NCI-H1694 treated with DMSO at 0.1 percent for 48 hours (cell line): ENCODE data around the gene GAD1.

Experiments used
- DNase-seq: peaks from one replicate; lab custom pipeline; 2025; lab: John Stamatoyannopoulos, UW

Gene GAD1

DNA sequence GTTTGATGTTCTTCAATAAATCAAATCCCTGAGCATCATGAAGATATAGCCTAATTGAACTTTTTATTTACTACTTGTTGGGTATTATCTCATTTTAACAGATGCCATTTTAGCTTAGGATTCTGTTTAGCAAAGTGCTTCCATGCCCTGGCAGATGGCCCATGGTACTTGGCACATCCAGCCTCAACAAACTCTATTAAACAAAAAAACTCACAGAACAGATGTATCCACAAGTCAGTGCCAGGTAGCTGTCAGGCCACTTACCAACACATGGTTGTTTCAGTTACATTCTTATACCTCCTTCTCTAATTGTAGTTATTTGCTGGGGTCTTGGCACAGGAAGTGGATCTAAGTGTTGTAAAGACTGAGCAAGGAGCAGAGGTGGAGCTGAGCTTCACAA is 29.6 kb downstream of the GAD1 start:
- peak; percentile 94 for DNase-seq

DNA sequence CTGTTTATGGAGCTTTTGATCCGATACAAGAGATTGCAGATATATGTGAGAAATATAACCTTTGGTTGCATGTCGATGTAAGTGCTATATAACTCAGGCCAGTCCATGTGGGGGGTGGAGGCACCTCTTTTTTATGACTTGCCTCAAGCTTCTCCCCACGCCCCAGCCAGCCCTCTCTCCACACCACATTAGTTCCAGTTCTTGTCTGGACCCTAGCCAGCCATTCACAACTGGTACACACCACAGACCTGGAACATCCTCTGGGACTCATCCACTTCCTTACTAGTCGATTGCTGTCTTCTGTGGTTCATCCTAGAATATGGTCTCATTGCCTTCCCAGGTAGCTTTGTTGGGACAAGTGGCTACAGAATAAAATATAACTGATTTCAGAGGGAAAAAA is 31.0 kb downstream of the GAD1 start:
- no peak for DNase-seq

DNA sequence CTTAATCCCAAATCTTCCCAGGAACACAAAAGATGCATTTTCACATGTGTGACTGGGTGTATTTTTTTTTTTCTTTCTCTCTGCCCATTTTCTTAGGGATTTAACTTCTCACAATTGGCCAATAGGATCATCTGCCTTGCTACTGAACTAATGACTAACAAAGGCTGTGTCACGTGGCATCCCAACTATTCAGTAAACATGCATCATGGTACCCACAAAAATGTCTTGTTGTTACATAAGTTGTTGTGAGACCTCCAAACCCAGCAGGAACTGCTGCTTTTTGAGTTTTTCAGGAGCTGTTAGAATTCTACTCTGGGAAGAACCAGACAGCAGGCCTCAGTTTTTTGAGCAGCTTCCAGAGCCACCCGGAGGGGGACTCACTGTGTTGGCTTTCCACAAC is 31.9 kb downstream of the GAD1 start:
- no peak for DNase-seq

DNA sequence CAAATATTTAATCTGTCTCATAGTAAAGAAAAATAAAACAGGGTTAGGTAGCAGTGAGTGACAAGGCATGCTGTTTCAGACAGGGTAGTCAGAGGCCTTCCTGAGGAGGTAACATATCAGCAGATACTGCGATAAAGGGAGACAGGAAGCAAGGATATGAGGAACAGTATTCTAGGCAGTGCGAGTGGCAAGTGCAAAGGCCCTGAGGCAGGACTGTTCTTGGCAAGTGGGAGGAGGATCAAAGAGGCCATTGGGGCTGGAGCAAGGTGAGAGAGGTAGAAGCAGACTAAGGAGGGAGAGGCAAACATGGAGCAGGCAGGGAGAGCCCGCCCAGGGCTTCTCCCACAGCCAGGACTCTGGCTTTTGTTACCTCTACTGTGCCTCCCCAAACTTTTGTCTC is 33.6 kb downstream of the GAD1 start:
- no peak for DNase-seq

DNA sequence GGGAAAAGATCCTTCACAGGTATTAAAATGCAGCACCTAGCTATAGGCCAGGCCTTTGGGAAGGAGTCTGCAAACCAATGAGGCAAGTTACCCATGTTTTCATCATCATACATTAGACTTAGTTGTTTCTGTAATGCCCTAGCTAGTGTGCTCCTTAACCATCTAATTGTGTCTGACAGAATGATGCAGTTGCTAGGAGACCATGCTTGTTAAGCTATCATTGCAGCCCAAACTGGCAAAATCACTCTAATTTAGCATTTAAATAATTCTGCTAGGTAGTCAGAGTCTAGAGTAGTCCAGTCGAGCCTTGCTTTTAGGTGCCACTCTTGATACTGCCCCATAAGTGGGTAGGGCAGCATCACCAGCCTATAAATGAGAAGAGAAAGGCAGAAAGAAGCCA is 34.9 kb downstream of the GAD1 start:
- DNase-seq: no peak

DNA sequence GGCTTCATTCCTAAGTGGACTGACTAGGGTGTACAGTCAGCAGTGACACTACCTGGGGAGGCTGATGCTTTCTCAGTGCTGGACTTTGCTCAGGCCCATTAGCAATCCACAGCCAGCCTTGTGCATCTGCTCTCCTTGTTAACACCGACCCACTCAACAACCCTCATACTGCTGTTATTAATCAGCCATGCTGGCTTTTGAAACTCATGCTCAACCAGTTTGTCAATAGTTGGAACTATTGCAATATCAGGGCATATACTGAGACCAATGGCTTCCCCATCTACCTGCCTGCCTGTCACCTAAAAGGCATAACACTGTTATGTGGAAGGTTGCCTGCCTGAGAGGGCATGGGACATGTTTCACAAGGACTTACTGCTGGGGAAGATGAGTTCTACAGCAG is 39.4 kb downstream of the GAD1 start:
- DNase-seq: no peak

DNA sequence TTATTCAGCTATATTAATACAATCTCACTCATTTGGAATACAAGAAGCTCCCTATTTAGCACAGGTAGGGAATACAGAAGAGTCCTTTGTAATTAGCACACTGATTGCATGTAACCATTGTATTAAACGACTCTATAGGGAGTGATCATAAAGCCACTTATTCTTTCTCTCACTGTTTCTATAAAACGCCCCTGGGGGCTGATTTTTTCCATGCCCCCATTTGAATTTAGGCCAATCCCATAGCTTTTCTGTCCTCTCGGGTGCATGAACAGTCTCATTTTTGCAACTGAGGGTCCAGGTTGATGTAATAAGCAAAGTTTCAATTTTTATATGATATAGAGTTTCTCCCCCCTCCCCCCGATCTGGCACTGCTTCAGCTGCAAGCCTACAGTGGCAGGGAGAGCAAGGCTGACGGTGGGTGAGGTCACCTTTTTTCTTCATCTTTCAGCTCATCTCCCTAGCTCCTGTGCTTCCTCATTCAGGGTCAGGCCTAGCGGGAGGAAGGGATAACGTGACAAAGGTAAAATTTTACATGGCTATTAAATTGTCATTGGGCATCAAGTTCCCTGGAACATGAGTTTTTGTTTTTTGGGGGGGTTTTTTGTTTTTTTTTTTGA is 45.7 kb downstream of the GAD1 start:
- no peak for DNase-seq

DNA sequence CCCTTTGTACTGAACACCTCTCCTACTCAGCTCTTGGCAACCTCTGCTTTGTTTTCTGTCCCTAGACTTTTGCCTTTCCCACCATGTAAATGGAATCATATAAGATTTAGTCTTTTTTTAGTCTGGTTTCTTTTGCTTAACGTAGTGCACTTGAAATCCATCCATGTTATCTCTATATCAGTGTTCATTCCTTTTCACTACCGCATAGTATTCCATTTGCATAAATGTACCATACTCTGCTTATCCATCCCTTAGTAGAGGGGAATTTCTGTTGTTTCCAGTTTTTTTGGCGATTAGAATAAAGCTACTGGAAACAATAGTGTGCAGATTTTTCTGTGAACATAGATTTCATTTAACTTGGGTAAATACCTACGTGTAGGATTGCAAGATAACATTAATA is 46.4 kb downstream of the GAD1 start:
- DNase-seq: no peak

DNA sequence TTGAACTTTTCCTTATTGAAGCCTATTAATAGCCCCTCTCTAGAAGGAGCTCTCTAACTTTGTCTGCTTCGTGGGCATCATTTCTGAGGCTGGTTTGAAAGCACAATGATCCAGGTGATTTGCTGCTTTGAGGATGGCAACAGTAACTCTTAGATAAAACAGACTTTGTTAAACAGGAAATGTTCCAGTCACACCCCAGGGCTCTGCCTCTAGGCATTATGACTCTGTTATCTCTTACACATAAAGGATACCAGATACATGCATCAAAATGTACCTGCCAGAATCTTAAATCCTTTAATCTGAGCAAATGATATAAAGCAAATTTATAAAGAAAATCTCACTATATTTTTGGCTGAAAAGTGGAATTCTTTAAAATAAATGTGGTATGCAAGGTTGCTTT is 52.3 kb downstream of the GAD1 start:
- no peak for DNase-seq

DNA sequence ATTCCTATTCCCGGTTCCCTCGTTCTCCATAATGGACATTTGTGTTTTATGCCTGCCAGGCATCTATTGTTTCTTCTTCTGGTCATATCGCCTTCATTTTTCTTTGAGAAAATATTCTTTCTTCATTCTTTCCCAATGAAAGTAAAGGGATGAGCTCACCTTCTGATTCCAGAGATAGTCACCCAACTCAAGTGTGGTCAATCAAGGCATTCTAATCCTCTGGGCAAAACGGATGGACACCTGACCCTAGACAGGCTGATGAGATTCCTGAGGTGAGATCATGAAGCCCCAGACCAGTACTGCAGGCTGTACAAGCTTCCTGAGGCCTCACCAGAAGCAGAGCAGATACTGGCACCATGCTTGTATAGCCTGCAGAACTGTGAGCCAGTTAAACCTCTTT is 52.8 kb downstream of the GAD1 start:
- DNase-seq: no peak

DNA sequence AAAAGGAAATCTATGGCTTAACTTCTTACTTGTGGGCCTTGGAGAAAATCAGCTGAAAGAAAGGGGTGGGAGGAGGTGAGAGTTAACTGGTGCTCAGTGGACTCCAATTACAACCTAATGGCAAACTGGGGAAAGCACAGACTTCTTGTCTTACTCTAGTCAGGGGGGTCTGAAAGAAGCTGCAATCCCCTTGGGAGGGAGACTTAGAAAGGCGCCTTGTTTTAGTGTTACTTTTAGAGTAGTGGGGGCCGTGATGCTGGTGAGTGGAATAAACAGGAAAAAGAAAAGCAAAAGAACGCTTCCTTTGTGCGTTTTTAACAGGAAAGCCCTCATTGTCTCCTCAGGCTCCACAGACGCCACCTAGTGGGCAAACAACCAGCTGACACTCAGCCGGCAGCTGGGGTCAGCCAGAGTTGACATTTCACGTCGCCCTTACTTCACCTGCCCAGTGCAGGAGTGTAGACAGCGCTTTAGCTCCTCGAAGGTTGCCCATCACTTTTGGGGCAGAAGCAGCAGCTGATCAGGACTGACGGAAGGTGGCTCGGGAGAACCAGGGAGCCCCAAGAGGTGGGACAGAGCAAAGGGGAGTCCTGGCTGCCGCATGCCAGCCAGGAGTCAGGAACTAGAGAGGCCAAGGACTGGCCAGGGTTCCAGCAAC is 56.5 kb downstream of the GAD1 start:
- DNase-seq: peak; percentile 71

DNA sequence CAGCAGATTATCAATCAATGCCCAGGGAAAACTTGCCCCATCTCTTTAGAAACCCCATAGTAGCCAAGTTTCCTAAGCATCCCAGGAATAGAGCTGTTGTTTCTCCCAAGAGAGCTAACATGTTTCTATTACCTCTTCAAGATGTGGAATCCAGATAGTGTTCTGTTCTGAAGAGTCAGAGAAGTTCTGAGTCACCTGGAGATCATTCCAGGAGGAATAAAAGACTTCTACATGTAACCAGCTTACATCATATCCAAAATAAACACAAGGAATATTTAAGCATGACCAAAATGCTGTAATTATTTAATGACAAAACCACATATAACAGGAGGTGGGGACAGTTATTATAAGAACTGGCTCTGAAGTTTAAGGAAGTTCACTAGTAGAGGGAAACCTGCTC is 61.4 kb downstream of the GAD1 start:
- no peak for DNase-seq

DNA sequence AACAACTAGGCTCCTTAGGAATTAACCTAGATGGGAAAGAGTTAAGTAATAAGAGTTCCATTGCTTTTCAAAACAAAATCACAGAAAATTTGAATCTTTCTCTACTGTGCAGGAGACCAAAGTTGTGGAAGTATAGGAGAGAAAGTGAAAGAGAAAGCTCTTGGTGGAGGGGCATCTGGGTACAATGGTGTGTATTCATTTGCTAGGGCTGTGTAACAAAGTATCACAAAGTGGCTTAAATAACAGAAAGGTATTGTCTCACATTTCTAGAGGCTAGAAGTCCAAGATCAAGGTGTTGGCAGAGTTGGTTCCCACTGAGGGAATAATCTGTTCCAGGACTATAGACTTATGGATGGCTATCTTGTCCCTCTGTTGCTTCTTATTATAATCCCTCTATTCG is 61.8 kb downstream of the GAD1 start:
- DNase-seq: no peak

DNA sequence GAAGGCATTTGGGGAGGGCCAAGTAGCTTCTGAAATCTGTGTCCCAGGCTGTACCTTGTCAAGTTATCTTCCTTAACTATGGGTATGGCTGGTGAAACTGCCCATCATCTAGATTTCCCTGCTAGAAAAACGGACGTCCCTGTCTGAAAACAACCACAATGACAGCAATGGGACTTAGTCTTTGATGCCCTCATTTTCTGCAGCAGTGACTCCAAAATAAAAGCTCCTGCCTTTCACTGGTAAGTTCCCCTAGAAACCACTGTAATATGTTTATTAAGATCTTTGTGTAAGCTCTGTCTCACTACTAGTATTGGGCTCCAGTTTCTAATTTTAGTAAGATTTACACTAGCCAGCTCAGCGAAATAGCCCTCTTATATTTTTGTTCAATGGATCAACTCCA is 65.2 kb downstream of the GAD1 start:
- no peak for DNase-seq

DNA sequence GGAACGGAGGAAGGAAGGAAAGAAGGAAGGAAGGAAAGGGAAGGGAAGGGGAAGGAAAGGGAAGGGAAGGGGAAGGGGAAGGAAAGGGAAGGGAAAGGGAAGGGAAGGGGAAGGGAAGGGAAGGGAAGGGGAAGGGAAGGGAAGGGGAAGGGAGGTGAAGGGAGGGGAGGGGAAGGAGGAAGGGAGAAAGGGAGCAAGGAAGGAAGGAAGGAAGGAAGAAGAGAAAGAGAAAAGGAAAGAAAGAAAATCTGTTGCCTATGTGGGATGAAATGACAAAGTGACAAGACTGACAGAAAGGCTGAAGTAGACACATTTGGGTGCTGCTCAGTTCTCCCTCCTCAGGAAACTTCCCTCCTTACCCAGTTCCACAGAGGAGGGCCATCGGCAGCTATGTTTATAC is 66.1 kb downstream of the GAD1 start:
- no peak for DNase-seq

DNA sequence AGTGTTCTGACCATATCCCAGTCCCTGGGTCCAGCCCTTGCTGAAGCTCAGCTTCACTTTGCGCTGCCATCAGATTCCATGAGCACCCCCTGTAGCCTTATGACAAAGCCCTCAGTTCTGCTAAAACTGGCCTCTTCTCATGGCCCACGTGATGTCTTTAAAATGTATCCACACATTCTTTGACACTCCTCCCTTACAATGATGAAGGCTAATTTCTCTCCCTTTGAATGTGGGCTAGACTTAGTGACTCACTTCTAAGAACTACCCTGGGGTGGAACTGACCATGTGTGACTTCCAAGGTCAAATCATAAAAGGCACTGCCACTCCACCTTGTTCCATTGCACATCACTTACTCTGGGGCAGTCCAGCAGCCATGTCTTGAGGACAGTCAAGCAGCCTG is 67.0 kb downstream of the GAD1 start:
- DNase-seq: no peak

DNA sequence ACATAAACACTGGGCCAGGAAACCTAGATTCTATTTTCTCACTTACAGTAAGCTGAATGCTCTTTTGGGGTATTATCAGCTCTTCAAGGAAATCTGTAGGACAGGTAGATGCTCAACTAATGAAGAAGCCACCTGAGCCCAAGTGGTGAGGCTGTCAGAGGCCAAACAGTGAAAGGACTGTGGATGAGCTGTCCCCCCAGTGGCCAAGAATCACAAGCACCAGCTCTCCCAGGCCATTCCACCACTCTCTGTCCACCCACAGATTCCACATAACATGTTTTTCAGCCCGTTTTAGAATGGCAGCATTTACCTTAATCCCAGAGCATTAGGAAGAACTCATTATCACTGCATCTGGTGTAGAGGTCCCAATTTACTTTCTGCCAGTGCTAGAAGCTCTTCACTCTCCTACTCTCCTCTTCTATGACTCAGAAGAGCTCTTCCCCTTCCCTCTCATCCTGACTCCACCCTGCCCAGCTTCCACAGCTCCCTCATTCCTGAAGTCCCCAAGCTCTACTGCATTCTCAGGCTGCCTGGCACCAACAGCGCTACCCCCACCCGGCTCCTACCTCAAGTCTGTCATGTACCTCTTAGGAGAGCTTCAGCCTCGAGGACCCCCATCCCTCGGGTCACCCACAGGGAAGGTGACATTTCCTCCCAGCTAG is 68.6 kb downstream of the GAD1 start:
- DNase-seq: no peak

DNA sequence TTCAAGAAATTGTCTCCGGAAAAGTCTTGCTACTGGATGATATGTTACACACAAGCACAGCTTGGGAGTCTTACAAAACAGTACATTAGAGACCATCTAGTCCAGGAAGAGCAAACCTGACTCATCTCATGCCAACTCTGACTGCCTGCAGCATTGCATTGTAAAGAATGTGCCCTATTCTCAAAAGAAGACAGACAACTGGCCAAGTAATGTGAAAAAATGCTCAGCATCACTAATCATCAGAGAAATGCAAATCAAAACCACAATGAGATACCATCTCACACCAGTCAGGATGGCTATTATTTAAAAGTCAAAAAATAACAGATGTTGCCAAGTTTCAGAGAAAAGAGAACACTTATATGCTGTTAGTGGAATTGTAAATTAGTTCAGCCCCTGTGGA is 69.7 kb downstream of the GAD1 start:
- DNase-seq: no peak

DNA sequence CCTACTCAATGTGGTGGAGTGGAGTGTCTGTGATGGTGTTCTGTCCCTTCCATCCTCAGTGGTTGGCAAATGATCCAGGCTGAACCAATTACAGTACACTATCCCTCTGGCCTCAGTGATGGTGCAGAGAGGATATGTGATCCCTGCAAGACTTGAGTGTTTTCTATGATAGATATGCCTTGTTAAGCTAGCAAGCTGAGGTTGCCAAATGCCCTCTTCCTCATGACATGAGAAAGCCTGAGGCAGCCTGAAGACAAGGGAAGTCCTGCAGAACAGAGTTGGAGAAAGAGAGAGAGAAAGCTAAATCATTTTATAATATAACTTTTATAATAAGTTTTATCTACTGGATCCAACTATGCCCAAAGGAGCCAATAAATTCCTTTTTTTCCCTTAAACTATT is 70.8 kb downstream of the GAD1 start:
- DNase-seq: no peak

DNA sequence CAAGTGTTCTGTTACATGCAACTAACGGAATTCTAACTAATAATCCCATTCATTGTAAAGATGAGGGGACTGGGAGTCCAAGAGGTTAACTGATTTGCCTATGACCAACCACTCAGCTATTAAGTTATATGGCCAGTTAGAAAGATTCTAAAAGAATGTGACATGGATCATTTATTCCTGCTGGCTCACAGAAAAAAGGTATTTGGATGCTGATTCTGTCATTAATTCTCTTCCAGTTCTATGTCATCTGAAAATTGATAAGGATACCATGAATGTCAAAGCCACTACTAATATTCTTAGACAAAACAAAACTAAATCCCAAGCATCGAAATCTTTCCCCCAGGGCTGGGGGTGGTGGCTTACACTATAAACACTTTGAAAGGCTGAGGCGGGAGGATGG is 71.2 kb downstream of the GAD1 start:
- DNase-seq: no peak

DNA sequence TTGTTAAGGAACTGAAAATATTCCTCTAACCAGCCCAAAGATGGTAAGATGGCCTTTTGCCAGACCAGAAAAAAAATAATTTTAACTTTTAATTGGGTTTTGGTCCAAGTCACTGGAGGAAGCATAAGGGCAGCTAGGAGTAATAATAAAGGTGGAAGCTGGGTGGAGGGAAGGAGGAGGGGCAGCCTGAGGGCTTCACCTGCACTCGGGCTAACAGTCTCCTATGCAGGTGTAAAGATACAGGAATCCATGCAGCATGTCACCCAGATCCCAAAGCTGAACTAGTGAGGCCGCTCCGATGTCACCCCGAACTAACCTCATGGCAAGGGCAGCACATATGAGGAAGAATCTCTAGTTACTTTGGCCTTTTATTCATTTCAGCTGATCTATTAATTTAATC is 75.2 kb downstream of the GAD1 start:
- DNase-seq: no peak

DNA sequence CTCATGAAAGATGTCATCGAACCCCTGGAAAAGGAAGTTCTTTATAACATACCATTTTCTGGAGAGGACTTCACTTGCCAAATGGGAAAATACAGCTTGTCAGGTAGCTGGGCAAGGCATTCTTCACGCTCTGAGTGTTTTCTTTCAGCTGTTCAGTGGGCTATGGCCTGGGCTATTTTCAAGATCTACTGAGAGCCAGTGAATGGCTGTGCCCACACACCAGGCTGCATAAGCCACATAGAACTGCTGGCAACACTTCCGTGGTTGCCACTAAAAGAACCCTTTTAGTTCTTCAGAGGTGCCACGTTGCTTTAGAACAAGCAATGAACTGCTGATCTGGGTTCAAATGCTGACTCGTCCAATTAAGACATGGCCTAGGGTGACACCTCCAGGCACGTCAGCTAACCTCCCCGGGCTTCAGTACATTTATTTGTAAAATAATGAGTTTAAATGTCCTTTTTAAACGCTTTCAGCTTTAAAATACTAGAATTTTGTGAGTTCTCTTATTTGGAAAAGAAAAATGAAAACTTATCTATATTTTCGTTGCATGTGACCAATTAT is 75.8 kb downstream of the GAD1 start:
- DNase-seq: no peak

DNA sequence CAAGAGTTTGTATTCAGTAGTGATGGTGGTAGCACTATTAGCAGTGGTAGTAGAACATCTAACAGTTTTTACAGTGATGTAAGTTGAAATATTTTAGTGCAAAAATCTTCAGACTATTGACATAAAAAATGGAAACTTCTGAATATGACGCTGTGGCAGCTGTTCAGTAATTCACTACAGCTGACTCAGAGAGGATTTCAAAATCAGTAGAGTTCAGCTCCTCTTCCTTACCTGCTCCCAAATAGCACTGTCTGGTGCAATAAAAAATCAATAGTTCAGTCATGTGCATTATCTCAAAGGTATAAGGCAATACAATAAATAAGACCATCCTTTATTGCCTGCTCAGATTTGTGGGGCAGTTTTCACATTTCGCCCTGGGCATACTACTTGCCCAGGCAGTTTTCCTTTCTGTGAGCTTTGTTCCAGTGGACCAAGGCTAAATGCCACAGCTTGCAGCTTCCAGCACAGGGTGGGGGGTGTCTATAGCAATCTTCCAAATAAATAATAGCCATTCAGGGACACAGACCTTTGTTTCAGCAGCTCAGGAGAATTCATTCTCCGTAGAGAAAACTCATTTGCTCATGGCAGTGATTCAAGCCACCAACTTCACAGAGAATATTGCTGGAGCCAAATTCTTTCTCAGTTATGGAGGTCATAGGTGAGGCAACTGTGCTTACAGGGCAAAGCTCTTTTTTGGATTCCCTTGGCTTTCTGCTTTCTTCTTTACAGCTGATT is 78.5 kb downstream of the GAD1 start:
- no peak for DNase-seq
